ENCODE data around the gene CRY2. TPM values are rescaled to one million over a fixed set of nuclear protein-coding genes. Genes with fewer than 3 reads are reported as not detected.
A peak's percentile ranks its signal among the peaks of the same experiment; 100 is the strongest.

CRY2 gene
- total RNA-seq, 4 donors from 2014 or later = 42.2 to 73.6 (median 50.2) TPM

GRCh38 chr11:45871638-45872037 lies 24.4 kb downstream of the CRY2 start:
- no peak overlapping the region for H3K4me3 ChIP-seq
- H3K4me1 ChIP-seq = no peaks in the 10 kb centered on the region
- peaks cover 0 to 64% (median 23%) of the 10 kb centered on the region in 4 donors for H3K36me3 ChIP-seq
- in situ Hi-C loops (cut with MboI; ENCODE audit: low pct_ligation_motif_present in 1 of 4, low pct_unique_long_range_greater_than_20kb in 1 of 4, low sequenced_read_pairs in 3 of 4) = no loop called here
- no peaks in the 10 kb centered on the region for H3K27me3 ChIP-seq
- no peak overlapping the region for H3K27ac ChIP-seq
- intact Hi-C loops (cut with DNase I; ENCODE audit: low total_unique reads) = no loop called here
- H3K9me3 ChIP-seq = no peaks in the 10 kb centered on the region
- WGBS, 2 donors (ENCODE audit: low coverage in 1 of 2) = 100% methylated on average over 2 of the region's 2 CpGs; no CpG with 5 or more reads in 1 of the 2 donors
- no peak for TF ChIP-seq POLR2A (IDR thresholded peaks at IDR 0.05)
- TF ChIP-seq EP300 (IDR thresholded peaks at IDR 0.05; ENCODE audit: low read depth) = no peak
- DNase-seq = no peak

GRCh38 chr11:45872651-45873356 lies 25.5 kb downstream of the CRY2 start:
- Histone ChIP-seq H3K27ac (no peak overlapping the region), H3K4me3 (no peak overlapping the region), H3K4me1 (no peaks in the 10 kb centered on the region), H3K36me3 (peaks cover 0 to 57% (median 19%) of the 10 kb centered on the region in 4 donors), H3K27me3 (no peaks in the 10 kb centered on the region), H3K9me3 (no peaks in the 10 kb centered on the region)
- WGBS, 2 donors (ENCODE audit: low coverage in 1 of 2) = 44 to 80% methylated on average over 2 to 9 of the region's 9 CpGs
- DNase-seq = no peak
- intact Hi-C loops (cut with DNase I; ENCODE audit: low total_unique reads) = no loop called here
- in situ Hi-C loops (cut with MboI; ENCODE audit: low pct_ligation_motif_present in 1 of 4, low pct_unique_long_range_greater_than_20kb in 1 of 4, low sequenced_read_pairs in 3 of 4) = no loop called here
- TF ChIP-seq CTCF (IDR thresholded peaks at IDR 0.05) (peak; percentile 34 to 62 (median 54)), POLR2A (IDR thresholded peaks at IDR 0.05) (no peak), EP300 (IDR thresholded peaks at IDR 0.05; ENCODE audit: low read depth) (no peak), POLR2AphosphoS5 (IDR thresholded peaks at IDR 0.05) (no peak)

GRCh38 chr11:45876401-45876800 lies 29.1 kb downstream of the CRY2 start:
- DNase-seq = no peak
- Histone ChIP-seq H3K4me3 (no peak overlapping the region), H3K27ac (no peak overlapping the region), H3K27me3 (no peaks in the 10 kb centered on the region), H3K4me1 (peaks cover 0 to 4% (median 0%) of the 10 kb centered on the region in 4 donors), H3K36me3 (peaks cover 0 to 44% (median 8%) of the 10 kb centered on the region in 4 donors), H3K9me3 (no peaks in the 10 kb centered on the region)
- WGBS, 2 donors (ENCODE audit: low coverage in 1 of 2) = 77 to 90% methylated on average over 2 to 6 of the region's 6 CpGs
- in situ Hi-C loops (cut with MboI; ENCODE audit: low pct_ligation_motif_present in 1 of 4, low pct_unique_long_range_greater_than_20kb in 1 of 4, low sequenced_read_pairs in 3 of 4) = no loop called here
- intact Hi-C loops (cut with DNase I; ENCODE audit: low total_unique reads) = no loop called here
- TF ChIP-seq POLR2AphosphoS5 (IDR thresholded peaks at IDR 0.05) (no peak), EP300 (IDR thresholded peaks at IDR 0.05; ENCODE audit: low read depth) (no peak), POLR2A (IDR thresholded peaks at IDR 0.05) (no peak), CTCF (IDR thresholded peaks at IDR 0.05) (no peak)

- in situ Hi-C loops (cut with MboI; ENCODE audit: low pct_ligation_motif_present in 1 of 4, low pct_unique_long_range_greater_than_20kb in 1 of 4, low sequenced_read_pairs in 3 of 4) = no loop called here
- peaks cover 0 to 36% (median 7%) of the 10 kb centered on the region in 4 donors for H3K36me3 ChIP-seq
- H3K9me3 ChIP-seq = no peaks in the 10 kb centered on the region
- no peak for TF ChIP-seq POLR2A (IDR thresholded peaks at IDR 0.05)
- WGBS, 2 donors (ENCODE audit: low coverage in 1 of 2) = 80 to 87% methylated on average over 2 to 8 of the region's 8 CpGs
- no peak for DNase-seq
- H3K4me1 ChIP-seq = peaks cover 0 to 4% (median 0%) of the 10 kb centered on the region in 4 donors
- no peak overlapping the region for H3K27ac ChIP-seq
- intact Hi-C loops (cut with DNase I; ENCODE audit: low total_unique reads) = no loop called here
- no peak overlapping the region for H3K4me3 ChIP-seq
- no peaks in the 10 kb centered on the region for H3K27me3 ChIP-seq
These were observed 29.9 kb downstream of the CRY2 start for GRCh38 chr11:45877221-45877620.

- DNase-seq = no peak
- no peaks in the 10 kb centered on the region for H3K27me3 ChIP-seq
- TF ChIP-seq POLR2A (IDR thresholded peaks at IDR 0.05) = no peak
- TF ChIP-seq EP300 (IDR thresholded peaks at IDR 0.05; ENCODE audit: low read depth) = no peak
- TF ChIP-seq CTCF (IDR thresholded peaks at IDR 0.05) = no peak
- TF ChIP-seq POLR2AphosphoS5 (IDR thresholded peaks at IDR 0.05) = no peak
- no peaks in the 10 kb centered on the region for H3K9me3 ChIP-seq
- H3K4me3 ChIP-seq = no peak overlapping the region
- H3K4me1 ChIP-seq = peaks cover 0 to 4% (median 0%) of the 10 kb centered on the region in 4 donors
- intact Hi-C loops (cut with DNase I; ENCODE audit: low total_unique reads) (no loop called here), in situ Hi-C loops (cut with MboI; ENCODE audit: low pct_ligation_motif_present in 1 of 4, low pct_unique_long_range_greater_than_20kb in 1 of 4, low sequenced_read_pairs in 3 of 4) (no loop called here)
- peaks cover 0 to 34% (median 7%) of the 10 kb centered on the region in 4 donors for H3K36me3 ChIP-seq
- WGBS, 2 donors (ENCODE audit: low coverage in 1 of 2) = 89 to 100% methylated on average over 1 to 3 of the region's 3 CpGs
- H3K27ac ChIP-seq = no peak overlapping the region
These were observed 30.6 kb downstream of the CRY2 start for GRCh38 chr11:45877845-45878244.
